ENCODE data around the gene MAP3K6.

Gene MAP3K6

DNA sequence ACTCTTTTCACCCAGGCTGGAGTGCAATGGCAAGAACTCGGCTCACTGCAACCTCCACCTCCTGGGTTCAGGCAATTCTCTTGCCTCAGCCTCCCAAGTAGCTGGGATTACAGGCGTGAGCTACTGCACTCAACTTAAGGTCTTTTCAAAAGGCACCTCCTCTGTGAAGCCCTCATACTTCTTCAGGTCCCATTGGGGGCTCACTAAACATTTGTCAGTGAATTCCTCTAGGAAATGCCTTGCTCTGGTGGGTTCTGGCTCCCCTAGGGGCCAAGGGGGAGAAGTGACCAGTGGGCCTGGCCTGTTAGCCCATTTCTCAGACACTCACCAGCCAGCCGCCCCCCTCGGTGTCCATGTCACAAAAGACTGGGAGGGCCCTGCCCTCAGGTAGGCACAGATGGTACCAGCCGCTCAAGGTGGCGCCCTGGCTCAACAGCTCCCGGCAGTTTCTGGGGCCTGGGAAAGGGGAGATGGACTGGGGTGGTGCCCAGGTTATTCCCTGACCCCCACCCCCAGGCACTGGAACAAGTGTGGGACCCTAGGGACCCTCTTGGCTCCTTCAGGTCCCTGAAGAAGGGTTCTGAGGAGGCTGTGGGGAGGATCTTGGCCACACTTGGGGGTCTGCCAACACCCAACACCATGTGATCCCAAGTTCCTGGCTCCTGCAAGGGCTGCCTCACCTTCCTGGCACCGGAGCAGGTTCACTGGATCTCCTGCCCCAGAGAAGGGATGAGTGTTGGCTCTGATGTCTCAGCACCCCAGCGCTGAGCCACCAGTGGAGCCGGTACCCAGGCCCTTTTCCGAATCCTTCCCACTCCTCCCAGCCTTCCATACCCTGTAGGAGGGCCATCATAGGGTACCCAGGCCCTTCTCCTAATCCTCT lies 6.3 kb upstream of the MAP3K6 start:
- no peak for DNase-seq

DNA sequence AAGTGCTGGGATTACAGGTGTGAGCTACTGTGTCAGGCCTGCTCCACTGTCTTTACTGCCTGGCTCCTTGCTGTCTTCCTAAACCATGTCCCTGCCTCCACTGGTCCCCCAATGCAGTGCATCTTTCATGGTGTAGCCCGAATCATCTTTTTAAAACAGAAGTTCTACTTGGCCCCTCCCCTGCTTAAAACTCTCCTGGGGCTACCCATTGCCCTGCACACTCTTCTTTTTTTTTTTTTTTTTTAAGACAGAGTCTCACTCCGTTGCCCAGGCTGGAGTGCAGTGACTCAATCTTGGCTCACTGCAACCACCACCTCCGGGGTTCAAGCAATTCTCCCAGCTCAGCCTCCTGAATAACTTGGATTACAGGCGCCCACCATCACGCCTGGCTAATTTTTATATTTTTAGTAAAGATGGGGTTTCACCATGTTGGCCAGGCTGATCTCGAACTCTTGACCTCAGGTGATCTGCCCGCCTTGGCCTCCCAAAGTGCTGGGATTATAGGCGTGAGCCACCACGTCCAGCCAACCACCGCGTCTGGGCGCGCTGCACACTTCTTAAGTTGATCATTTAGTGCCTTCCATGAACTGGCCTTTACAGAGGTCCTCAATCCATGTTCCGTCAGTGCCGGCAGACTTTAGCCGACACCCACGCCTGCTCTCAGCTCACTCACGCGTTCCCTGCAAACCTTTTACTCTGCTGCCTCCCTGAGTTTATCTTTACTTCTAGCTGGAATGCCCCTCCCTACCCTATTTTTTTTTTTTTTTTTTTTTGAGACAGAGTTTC lies 5.5 kb upstream of the MAP3K6 start:
- no peak for DNase-seq

DNA sequence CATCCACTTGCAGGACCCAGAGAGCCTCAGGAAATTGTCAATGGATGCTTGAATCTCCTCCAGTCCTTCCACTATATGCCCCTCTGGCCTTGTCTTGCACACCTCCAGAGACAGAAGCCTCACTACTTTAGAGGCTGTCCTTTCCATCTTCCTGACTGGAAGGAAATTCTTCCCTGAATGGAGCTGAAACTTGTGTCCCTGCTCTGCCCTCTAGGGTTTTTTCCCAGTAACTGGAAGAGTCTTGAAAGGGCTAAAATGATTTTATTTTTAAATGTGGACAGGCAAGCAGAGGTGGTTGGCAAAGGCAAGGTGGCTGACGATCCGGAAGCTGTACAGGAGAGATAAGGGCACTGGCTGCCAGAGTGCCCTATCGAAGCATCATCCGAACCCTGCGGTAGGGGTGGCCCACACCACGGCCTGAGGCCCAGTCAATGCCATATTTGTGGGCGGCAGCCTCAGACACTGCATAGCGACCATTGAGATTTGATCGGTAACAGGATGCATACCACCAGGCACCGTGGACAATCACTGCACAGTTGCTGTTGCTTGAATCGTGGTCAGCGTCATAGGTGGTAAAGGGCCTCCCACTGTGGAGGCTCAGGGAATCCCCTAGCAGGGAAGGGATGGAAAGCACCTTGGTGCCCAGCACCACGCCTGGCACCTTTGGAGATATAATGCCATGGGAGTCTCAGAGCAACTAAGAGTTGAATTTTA lies 2.3 kb upstream of the MAP3K6 start:
- DNase-seq, result no peak

DNA sequence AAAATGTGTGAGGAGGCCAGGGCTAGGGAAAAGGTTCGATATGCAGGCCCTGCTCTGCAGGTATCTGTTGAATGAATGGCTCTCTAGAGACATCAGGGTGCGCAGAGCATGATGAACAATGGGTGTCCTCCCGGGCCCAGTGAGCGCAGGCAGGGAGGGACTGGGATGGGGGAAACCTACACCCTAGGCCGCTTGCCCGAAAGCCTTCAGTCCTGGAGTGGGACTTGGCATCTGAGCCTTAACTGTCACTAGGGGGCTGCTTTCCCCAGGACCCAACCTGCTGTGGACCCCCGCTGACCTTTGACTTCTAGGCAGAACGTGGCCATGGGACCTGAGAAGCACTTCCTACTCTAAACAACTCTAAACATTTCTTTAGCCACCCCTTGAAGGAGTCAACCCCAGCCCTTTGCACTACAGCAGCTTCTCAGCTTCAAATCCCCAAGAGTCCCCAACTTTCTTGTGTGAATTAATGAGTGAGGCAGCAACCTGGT lies 444 bp upstream of the MAP3K6 start:
- no peak for DNase-seq

DNA sequence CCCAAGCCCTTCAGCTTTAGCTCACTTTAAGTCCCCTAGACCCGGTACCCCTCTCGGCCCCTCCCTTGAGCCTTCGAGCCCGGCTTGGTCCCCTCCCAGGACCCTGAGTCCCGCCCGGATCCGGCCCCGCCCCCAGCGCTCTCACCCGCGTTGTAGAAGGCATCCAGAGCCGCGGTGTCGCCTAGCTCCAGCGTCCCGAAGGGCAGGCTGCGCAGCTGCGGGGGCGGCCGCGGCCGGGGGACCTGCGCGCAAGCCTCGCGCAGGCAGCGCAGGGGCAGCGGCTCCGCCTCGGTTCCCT lies 699 bp downstream of the MAP3K6 start:
- DNase-seq, result peak; percentile 86

DNA sequence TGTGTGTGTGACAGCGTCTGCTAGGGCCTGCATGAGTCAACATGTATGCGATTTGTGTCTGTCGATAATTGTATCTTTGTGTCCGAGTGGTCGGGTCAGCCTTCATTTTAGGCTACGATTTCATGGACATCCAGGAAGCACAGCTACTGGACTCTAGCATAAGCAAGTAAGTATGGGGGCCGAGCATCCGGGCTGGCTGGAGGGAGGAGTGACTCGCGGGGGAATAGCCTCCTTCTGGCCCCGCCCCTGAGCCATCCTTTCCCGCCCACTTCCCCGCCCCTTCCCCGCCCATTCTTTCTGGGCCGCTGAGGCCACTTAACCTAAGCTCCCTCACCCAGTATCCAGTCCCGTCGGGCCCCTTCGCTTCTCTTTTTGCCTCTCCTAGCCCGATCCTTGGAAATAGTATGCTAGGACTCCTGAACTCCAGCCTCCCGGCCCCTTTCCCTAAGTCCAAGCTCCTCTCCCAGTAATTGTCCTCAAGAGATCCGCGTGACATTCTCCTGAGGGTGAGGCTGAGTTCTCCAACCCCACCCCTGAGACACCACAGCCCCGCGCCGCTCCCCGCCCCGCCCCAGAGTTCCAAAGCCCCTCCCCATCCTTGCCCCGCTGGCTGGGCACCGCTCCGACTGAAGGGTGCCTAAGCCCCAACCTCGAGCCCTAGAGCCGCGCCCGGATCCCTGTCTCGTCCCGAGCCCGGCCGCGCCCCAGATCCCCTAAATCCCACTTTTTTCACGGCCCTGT lies 1.2 kb downstream of the MAP3K6 start:
- peak; percentile 91 for DNase-seq

DNA sequence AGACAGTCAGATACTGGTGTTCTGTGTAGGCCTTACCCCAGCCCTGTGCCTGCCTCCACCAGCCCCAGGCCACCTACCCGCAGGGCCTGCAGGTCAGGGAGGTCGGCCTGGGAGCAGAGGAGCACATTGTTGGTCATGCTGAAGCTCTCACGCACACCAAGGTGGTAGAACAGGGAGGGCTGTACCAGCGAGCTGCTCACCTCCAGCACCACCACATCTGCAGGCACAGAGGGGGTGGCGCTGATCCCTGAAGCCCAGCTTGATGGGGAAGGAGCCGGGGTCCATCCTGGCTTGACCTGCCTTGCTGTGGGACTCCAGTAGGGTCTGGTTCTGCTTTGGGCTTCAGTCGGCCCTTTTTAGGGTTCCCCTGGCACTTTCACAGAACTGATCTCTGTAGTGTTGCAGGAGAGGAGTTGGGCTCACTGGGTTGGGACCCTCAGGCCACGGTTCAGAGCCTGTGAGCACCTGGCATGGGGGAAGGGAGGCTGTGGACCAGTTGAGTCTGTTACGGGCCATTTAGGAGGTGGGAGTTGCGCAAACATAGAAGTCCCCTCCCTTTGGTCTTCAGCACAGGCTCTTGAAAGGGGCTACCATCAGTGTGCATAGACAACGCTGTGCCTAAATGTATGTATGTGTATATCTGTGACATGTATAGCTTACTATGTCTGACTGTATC lies 1.9 kb downstream of the MAP3K6 start:
- no peak for DNase-seq

DNA sequence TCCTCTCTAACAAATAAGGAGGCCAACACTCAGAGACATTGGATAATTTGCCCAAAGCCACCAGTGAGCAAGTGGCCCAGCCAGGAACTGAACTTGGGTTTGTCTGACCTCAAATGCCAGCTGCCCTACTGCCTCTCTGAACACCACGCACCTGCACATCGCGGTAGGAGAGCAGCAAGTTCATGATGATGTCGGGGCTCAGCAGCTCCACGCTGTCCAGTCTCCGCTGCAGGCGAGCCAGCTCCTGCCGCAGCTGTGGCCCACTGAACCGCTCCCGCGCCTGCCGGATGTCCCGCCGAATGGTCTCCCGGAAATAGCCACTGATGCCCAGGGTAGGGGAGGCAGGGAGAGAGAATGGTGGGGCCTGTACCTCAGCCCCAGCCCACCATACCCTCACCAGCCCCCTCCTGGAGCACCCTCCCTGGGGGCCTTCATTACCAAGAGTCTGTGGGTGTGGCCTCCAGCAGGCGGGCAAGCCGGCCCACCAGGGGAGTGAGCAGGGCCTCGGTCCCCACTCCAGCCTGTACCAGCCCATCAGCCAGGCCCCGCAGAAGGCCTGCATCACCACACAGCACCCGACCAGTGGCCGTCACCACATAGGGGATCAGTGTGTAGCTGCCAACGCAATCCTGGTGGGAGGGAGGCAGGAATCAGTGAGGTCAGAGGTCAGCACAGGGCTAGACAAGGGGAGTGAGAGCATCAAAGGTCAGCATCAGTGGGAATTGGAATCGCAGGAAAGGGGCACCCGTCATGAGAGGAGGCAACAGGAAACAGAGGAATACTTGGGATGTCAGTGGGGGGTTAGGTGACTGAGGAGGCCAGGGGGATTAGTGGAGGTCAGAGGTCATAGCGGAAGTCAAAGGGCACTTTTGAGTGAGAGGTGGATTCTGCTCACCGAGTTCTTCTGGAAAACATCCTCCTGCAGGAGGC lies 2.7 kb downstream of the MAP3K6 start:
- DNase-seq, result no peak

DNA sequence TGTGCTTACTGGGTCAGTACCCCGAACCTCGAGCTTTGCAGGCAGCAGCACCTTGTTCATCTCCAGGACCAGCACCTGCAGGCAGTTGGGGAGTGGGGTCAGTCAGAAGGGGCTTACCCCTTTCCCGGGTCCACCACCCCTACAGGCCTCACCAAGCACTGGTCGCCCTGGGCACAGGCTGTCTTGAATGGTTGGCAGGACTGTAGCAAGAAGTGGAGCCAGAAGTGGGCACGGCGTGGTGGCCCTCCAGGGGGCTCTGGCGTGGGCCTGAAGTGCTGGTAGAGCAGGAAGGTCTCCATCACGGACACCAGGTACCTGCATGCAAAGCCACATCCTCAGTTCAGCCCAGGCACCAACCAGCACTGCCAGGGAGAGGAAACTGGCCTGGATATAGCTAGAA lies 5.2 kb downstream of the MAP3K6 start:
- DNase-seq, result no peak

DNA sequence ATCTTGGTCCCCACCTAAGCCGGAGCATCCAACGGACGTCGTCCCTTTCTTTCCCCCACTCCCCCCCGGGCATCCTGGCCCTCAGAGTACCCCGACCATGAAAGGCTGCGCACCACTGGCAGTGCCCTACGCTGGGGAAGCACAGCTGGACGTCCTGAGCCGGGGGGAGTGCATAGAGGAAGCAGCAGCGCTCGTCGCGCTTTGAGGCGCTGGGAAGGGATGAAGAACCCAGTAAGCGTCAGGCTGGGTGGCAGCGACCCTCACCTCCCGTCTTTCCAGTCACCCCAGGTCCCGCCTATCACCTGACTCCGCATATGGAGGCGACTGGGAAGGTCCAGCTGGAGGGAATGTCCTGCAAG lies 5.7 kb downstream of the MAP3K6 start:
- DNase-seq, result no peak

DNA sequence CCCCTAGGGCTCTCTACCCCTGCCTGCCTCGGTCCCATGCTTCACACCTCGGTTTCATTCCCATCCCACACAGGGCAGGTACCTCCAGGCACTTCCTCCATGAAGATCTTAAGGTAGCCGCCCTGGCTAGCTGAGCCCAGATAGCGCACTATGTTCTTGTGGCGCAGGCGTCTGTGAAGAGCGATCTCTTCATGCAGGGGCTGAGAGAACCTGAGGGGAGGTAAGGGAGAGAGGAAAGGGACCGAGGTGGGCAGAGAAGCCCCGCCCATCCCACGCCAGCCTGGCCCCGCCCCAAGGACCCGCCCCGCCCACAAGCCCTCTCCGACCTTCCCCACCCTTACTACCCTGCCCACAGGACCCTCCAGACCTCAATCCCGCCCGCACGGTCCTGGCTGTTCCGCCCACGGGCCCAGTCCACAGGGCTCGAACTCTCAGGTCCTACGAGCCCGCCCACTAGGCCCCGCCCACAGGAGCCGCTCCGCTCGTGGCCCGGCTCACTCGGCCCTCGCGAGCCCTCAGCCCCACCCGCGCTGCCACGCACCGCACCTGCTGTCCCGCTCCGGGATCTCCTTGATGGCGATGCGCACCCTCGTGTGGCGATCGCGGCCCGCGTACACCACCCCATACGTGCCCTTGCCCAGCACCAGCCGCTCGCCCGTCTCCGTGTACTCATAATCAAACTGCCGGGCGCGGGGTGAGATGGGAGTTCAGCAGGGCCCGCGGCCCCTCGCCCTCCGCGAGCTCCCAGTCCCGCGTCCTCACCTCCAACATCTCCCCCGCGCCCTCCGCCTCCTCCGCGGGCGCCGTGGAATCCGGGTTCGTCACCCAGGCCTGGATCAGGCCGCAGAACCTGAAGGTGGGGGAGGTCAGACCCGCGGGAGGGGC lies 6.4 kb downstream of the MAP3K6 start:
- DNase-seq, result no peak

DNA sequence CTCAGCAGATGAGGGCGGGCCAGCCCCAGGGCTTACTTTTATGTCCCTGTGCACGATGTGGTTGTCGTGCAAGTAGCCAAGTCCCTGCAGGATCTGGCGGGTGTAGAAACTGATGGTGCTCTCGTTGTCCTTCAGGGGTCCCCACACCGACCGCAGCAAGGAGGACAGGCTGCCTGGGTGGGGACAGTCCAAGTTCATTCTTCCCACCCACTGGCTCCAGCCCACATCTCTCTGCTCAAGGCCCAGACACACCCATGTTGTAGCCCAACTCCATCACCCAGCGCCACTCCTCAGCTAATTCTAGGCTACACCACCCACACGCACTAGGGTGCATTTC lies 7.0 kb downstream of the MAP3K6 start:
- no peak for DNase-seq

DNA sequence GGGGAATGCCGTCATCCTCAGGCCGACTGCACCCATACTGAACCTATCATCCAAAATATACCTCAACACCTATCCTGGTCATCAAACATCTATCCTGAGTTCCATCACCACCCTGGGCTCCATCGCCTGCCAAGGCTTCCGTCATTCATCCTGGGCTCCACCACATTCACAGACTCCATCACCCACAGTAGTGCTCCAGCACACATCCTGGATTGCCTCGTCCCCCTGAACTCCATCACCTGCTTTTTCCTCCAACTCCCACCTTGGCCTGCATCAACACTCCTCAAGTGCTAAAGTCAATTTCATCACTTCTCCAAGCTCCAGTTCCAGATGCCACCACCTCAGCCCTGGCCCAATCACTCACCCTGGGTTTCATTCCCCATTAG lies 7.8 kb downstream of the MAP3K6 start:
- DNase-seq, result no peak

DNA sequence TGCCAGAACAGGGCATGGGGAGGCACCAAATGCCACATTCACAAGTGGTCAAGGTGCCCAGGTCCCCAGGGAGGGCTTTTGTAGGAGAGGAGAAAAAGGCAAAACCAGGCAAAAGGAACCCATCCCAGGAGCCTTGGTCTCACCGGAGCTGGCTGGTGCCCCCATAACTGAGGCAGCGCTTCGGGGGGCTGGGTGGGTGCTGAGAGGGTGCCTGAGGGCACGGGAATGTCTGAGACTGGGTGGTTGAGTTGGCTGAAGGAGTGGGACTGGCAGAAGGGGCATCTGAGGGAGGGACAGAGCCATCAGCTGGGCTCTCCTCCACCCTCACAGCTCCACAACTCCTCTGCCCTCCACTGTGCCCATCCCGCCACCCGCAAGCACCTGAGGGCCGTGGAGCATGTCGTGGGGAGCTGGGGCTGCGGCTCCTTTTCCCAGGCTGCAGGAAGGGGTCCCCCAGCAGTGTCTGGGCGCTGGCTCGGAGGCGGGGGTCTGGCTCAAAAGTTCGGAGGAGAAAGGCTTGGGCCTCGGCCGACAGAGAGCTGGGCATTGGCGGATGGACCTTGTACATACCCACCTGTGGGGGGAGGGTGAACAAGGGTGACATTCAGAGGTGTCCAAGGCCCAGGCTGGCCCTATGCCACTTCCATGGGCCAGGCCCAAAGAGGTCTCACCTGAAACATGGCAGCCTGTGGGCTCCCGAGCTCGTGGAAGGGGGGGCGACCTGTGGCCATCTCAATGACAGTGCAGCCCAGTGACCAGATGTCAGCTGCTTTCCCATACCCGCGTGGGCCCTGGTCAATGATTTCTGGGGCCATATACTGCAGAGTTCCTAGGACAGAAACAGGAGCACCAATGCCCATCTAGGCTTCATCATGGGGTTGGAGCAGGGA lies 8.5 kb downstream of the MAP3K6 start:
- no peak for DNase-seq

DNA sequence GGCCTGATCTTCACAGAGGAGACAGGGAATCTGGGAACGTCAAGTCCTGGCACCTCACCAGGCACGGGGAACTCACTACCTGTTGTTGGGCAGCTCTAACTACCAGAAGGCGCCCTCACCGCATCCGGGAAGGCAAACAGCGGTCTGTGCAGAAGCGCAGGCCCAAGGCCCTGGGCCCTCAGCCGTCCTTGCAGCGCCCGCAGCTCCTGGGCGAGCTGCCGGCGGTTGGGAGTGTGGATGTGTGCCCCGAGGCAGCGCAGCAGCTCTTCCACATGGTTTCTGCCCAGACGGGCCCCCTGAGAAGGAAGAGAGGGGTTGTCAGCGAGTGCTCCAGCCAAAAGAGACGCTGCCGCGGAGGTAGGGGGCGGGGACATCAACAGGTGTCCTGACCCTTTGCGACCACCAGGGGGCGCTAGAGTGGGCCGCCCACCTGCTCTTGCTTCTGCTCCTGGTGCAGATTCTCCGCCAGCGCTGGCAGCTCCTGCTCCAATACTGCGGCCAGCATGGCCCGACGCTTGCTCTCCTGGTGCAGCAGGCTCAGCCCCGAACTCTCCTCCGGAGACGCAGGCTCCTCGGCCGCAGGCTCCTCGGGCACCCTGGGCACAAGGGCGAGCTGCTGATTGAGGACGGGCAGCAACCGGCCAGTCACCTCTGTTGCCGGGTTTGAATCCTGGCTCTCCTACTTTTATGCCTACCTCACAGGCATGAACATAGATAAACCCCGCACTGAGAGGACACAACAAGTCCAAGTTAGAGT lies 9.3 kb downstream of the MAP3K6 start:
- DNase-seq, result peak; percentile 35

DNA sequence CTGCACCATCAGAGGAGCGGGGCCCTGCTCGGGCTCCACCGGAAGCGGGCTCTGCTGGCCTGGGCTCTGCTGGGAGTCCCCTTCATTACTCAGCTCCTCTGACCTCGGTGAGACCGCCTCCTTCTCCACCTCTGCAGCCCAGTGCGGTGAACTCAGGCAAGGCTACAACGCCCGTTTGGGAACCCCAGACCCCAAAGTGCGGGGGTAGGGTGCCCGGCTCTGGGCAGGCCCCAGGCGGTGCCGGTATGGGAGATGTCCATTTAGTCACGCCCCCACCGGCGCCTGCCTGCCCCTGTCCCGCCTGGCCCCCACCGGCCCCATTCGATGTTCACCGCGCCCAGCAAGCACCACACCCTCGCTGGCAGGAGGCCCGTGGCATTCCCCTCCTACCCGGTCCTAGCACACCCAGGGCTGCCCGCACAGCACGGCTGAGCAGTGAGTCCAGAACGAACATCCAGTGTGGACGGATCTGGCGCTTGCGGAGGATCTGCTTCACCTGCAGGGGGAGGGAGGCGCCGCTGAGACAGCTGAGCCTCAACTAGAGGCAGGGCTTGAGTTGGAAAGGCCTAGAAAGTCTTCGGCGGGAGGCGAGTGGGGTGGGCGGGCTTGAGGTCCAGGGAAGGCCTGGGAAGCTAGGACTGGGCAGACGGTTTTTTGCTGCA lies 10.0 kb downstream of the MAP3K6 start:
- no peak for DNase-seq

DNA sequence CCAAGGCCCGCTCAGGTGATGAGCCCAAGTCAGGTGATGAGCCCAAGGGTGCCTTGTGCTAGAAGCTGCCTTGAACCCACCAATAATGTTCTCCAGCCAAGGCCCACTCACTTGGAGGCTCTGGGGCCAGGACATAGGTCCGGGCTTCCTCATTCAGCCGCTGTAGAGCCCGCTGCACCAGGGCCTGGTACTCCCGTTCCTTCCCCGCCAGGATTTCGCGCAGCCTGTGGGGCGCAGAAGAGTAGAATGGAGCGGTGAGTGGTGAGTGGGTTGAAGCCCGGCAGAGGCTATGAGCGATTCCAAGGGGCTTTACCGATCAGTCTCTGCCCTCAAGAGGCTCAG lies 10.5 kb downstream of the MAP3K6 start:
- DNase-seq, result no peak

DNA sequence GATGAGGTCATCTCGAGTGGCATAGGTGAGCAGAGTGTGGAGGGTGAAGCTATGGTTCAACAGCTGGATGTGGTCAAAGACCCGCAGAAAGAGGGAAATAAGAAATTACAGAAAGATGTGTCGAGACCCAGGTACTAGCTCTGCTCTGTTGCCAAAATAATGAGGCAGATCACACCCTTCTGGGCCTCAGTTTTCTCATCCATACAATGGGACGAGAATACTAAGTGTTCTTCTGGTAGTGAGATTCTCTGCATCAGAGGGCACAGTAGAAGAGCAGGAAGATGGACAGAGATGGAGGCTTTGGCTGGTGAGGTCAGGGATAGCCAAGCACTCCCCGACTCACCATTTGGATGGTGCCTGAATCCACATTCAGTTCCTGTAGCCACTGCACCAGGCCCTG lies 11.1 kb downstream of the MAP3K6 start:
- DNase-seq, result no peak
